ENCODE results near the gene CIART.
A peak's percentile ranks its signal among the peaks of the same experiment; 100 is the strongest.

CIART gene

DNA sequence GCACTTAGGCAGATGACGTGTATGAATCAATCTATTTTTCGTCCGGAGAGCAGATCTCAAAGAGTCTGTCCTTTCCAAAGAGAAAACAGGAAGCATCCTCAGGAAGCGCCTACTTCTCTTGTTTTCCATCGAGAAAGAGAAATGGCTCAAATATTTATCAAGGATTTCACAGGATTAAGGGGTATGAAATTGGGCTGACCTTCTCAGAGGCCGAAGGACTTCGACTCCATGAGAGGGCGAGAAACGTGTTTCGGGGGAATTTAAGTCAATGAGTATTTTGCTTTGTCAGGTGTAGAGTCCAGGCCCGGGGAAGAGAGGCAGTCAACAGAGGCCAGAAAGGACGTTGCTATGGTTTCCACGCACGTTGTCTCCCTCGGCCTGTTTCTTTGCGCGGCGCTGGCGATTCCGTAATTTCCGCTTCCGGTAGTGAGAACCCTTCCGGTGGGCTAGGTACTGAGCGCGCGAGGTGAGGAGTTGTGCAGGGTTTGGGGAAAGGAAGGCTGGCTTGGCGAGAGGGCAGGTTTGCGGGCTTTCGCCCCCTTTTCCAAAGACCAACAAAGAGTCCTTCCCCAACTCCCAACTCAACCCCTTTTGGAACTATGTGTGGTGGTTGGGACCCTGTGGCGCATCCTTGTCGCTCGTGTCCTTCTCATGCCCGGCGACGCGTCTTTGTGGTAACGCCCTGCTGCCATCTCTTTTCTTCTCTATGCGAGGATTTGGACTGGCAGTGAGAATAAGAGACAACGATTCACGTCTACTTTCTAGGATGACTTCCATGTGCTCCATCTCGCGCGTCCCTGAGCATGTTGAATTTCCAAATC is 11.3 kb downstream of the CIART start, which contains the start of gene MRPS21:
TSS of gene MRPS21 (plus strand) at position 429 of the 821 bp plus-strand sequence. CDS start 506 bp downstream, outside the sequence.
- TF ChIP-seq EP300 (IDR thresholded peaks at IDR 0.05; ENCODE audit: borderline replicate concordance) (no peak), EGR1 (IDR thresholded peaks at IDR 0.05) (no peak), ZBTB7A (IDR thresholded peaks at IDR 0.05; ENCODE audit: low read depth) (no peak), YY1 (IDR thresholded peaks at IDR 0.05; ENCODE audit: low read depth) (0 out of 2 replicates have a peak, but pooled peaks have one; percentile 9), CEBPB (IDR thresholded peaks at IDR 0.05) (no peak), RAD21 (IDR thresholded peaks at IDR 0.05; ENCODE audit: low read depth) (no peak), FOXM1 (IDR thresholded peaks at IDR 0.05; ENCODE audit: borderline replicate concordance, low read depth) (no peak), TAF1 (IDR thresholded peaks at IDR 0.05; ENCODE audit: low read depth) (peak; percentile 78), TEAD4 (IDR thresholded peaks at IDR 0.05) (no peak), TCF12 (IDR thresholded peaks at IDR 0.05; ENCODE audit: low read depth) (no peak), NFIC (IDR thresholded peaks at IDR 0.05) (no peak), CREB1 (IDR thresholded peaks at IDR 0.05; ENCODE audit: low read depth) (peak; percentile 67)
- TF ChIP-seq, protein P1, sequence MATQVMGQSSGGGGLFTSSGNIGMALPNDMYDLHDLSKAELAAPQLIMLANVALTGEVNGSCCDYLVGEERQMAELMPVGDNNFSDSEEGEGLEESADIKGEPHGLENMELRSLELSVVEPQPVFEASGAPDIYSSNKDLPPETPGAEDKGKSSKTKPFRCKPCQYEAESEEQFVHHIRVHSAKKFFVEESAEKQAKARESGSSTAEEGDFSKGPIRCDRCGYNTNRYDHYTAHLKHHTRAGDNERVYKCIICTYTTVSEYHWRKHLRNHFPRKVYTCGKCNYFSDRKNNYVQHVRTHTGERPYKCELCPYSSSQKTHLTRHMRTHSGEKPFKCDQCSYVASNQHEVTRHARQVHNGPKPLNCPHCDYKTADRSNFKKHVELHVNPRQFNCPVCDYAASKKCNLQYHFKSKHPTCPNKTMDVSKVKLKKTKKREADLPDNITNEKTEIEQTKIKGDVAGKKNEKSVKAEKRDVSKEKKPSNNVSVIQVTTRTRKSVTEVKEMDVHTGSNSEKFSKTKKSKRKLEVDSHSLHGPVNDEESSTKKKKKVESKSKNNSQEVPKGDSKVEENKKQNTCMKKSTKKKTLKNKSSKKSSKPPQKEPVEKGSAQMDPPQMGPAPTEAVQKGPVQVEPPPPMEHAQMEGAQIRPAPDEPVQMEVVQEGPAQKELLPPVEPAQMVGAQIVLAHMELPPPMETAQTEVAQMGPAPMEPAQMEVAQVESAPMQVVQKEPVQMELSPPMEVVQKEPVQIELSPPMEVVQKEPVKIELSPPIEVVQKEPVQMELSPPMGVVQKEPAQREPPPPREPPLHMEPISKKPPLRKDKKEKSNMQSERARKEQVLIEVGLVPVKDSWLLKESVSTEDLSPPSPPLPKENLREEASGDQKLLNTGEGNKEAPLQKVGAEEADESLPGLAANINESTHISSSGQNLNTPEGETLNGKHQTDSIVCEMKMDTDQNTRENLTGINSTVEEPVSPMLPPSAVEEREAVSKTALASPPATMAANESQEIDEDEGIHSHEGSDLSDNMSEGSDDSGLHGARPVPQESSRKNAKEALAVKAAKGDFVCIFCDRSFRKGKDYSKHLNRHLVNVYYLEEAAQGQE (IDR thresholded peaks at IDR 0.05; ENCODE audit: low read depth): no peak
- TF ChIP-seq, protein P2, sequence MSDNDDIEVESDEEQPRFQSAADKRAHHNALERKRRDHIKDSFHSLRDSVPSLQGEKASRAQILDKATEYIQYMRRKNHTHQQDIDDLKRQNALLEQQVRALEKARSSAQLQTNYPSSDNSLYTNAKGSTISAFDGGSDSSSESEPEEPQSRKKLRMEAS (IDR thresholded peaks at IDR 0.05): peak; percentile 73
- TF ChIP-seq, protein P3, sequence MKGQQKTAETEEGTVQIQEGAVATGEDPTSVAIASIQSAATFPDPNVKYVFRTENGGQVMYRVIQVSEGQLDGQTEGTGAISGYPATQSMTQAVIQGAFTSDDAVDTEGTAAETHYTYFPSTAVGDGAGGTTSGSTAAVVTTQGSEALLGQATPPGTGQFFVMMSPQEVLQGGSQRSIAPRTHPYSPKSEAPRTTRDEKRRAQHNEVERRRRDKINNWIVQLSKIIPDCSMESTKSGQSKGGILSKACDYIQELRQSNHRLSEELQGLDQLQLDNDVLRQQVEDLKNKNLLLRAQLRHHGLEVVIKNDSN (IDR thresholded peaks at IDR 0.05): no peak

DNA sequence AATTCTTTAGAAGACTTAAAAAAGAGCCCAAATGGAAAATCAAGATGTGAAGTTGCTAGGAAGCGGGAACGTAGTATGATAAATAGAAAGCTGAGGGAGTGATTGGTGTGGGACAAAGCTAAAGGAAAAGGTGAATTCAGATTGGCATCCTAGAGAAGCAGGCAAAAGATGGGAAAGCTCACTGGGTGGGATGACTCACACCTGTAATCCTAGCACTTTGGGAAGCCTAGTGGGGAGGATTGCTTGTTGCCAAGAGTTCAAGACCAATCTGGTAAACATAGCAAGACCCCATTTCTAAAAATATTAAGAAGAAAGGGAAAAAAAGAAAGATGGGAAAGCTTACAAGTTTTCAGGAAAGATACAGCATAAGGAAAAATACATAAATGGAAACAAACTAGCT is 13.1 kb downstream of the CIART start:
- TF ChIP-seq TEAD4 (IDR thresholded peaks at IDR 0.05): no peak
- TF ChIP-seq ZBTB7A (IDR thresholded peaks at IDR 0.05; ENCODE audit: low read depth): no peak
- TF ChIP-seq, protein P1 (IDR thresholded peaks at IDR 0.05; ENCODE audit: low read depth): no peak
- TF ChIP-seq, protein P2 (IDR thresholded peaks at IDR 0.05): no peak
- no peak for TF ChIP-seq TAF1 (IDR thresholded peaks at IDR 0.05; ENCODE audit: low read depth)
- no peak for TF ChIP-seq NFIC (IDR thresholded peaks at IDR 0.05)
- no peak for TF ChIP-seq CREB1 (IDR thresholded peaks at IDR 0.05; ENCODE audit: low read depth)
- no peak for TF ChIP-seq YY1 (IDR thresholded peaks at IDR 0.05; ENCODE audit: low read depth)
- TF ChIP-seq RAD21 (IDR thresholded peaks at IDR 0.05; ENCODE audit: low read depth): no peak
- TF ChIP-seq CEBPB (IDR thresholded peaks at IDR 0.05): no peak
- no peak for TF ChIP-seq FOXM1 (IDR thresholded peaks at IDR 0.05; ENCODE audit: borderline replicate concordance, low read depth)
- TF ChIP-seq EP300 (IDR thresholded peaks at IDR 0.05; ENCODE audit: borderline replicate concordance): no peak
- no peak for TF ChIP-seq EGR1 (IDR thresholded peaks at IDR 0.05)
- no peak for TF ChIP-seq TCF12 (IDR thresholded peaks at IDR 0.05; ENCODE audit: low read depth)
- TF ChIP-seq, protein P3 (IDR thresholded peaks at IDR 0.05): no peak

DNA sequence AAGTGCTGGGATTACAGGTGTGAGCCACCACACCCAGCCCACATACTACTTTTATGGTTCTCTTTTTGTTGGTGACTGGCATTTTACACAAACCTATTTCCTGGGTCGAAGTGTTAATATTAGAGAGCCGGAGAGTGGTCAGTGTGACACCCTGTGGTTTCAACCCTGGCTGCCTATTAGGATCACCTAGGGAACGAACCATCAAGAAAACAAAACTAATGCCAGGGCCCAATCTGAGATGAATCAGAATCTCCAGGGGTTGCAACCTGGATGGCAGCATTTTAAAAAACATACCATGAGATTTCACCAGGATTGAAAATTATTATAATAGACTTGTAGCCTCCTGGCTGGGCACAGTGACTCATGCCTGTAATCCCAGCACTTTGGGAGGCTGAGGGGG is 17.4 kb downstream of the CIART start:
- TF ChIP-seq TAF1 (IDR thresholded peaks at IDR 0.05; ENCODE audit: low read depth): no peak
- TF ChIP-seq RAD21 (IDR thresholded peaks at IDR 0.05; ENCODE audit: low read depth): no peak
- no peak for TF ChIP-seq ZBTB7A (IDR thresholded peaks at IDR 0.05; ENCODE audit: low read depth)
- TF ChIP-seq FOXM1 (IDR thresholded peaks at IDR 0.05; ENCODE audit: borderline replicate concordance, low read depth): no peak
- no peak for TF ChIP-seq TEAD4 (IDR thresholded peaks at IDR 0.05)
- TF ChIP-seq NFIC (IDR thresholded peaks at IDR 0.05): no peak
- TF ChIP-seq, protein P3 (IDR thresholded peaks at IDR 0.05): no peak
- TF ChIP-seq CREB1 (IDR thresholded peaks at IDR 0.05; ENCODE audit: low read depth): no peak
- TF ChIP-seq, protein P1 (IDR thresholded peaks at IDR 0.05; ENCODE audit: low read depth): no peak
- TF ChIP-seq YY1 (IDR thresholded peaks at IDR 0.05; ENCODE audit: low read depth): no peak
- TF ChIP-seq, protein P2 (IDR thresholded peaks at IDR 0.05): no peak
- no peak for TF ChIP-seq CEBPB (IDR thresholded peaks at IDR 0.05)
- TF ChIP-seq TCF12 (IDR thresholded peaks at IDR 0.05; ENCODE audit: low read depth): no peak
- TF ChIP-seq EP300 (IDR thresholded peaks at IDR 0.05; ENCODE audit: borderline replicate concordance): no peak
- no peak for TF ChIP-seq EGR1 (IDR thresholded peaks at IDR 0.05)

Measured in Ishikawa (cell line).